Astrocyte (in vitro differentiated cells and primary cell): ENCODE results near the gene LDLRAD4. TPM values are rescaled to one million over a fixed set of nuclear protein-coding genes. Genes with fewer than 3 reads are reported as not detected.

Source experiments
- DNase-seq: peaks from one replicate; pipeline ENCODE4 v3.0.0-alpha.2; 2010; ENCODE audit warnings: low read depth
- FAIRE-seq: peaks from 2 replicates; lab custom pipeline; 2011; peaks lifted over from hg19 to GRCh38; lab: Jason Lieb, UNC
- H2AFZ ChIP-seq: 2 replicates; pipeline ENCODE4 v1.6.0; 2012; ENCODE audit warnings: low read depth, low read length, inconsistent platforms
- H3K27ac ChIP-seq: 2 replicates; pipeline ENCODE4 v1.5.1; 2011; ENCODE audit warnings: low read depth, low read length, inconsistent platforms
- H3K27me3 ChIP-seq: 2 replicates; pipeline ENCODE4 v1.6.0; 2011; ENCODE audit warnings: low read length, inconsistent platforms; ENCODE audit not compliant: insufficient read depth
- H3K36me3 ChIP-seq: 2 replicates; pipeline ENCODE4 v1.5.1; 2011; ENCODE audit warnings: low read length, inconsistent platforms; ENCODE audit not compliant: insufficient read depth
- H3K4me1 ChIP-seq: 2 replicates; pipeline ENCODE4 v1.5.1; 2011; ENCODE audit warnings: low read length, inconsistent platforms; ENCODE audit not compliant: insufficient read depth
- H3K4me2 ChIP-seq: 2 replicates; pipeline ENCODE4 v1.6.0; 2012; ENCODE audit warnings: low read length, inconsistent platforms
- H3K4me3 ChIP-seq: 2 replicates; pipeline ENCODE4 v1.5.1; 2011; ENCODE audit warnings: low read depth, mild to moderate bottlenecking, low read length, inconsistent platforms; ENCODE audit not compliant: insufficient read depth
- H3K79me2 ChIP-seq: 2 replicates; pipeline ENCODE4 v1.6.0; 2012; ENCODE audit warnings: mild to moderate bottlenecking, low read length, inconsistent platforms; ENCODE audit not compliant: insufficient read depth
- H3K9ac ChIP-seq: 2 replicates; pipeline ENCODE4 v1.6.0; 2012; ENCODE audit warnings: mild to moderate bottlenecking, low read length, inconsistent platforms
- H3K9me3 ChIP-seq: 2 replicates; pipeline ENCODE4 v1.5.1; 2012; ENCODE audit warnings: low read depth, mild to moderate bottlenecking, low read length, inconsistent platforms; ENCODE audit not compliant: insufficient read depth
- H4K20me1 ChIP-seq: 2 replicates; pipeline ENCODE4 v1.6.0; 2012; ENCODE audit warnings: low read length, inconsistent platforms; ENCODE audit not compliant: insufficient read depth
- H3K27ac Mint-ChIP-seq: one replicate; pipeline ENCODE4 v1.8.0; 2021; ENCODE audit warnings: mild to moderate bottlenecking, mixed read lengths; ENCODE audit not compliant: unreplicated experiment
- H3K27me3 Mint-ChIP-seq: one replicate; pipeline ENCODE4 v1.8.0; 2021; ENCODE audit warnings: low read depth, mixed read lengths; ENCODE audit not compliant: unreplicated experiment
- H3K36me3 Mint-ChIP-seq: one replicate; pipeline ENCODE4 v1.8.0; 2021; ENCODE audit warnings: low read depth, mixed read lengths; ENCODE audit not compliant: unreplicated experiment
- H3K4me1 Mint-ChIP-seq: one replicate; pipeline ENCODE4 v1.8.0; 2021; ENCODE audit warnings: low read depth, mixed read lengths; ENCODE audit not compliant: unreplicated experiment
- H3K4me3 Mint-ChIP-seq: one replicate; pipeline ENCODE4 v1.8.0; 2021; ENCODE audit warnings: mild to moderate bottlenecking, moderate library complexity, mixed read lengths; ENCODE audit not compliant: unreplicated experiment
- H3K9me3 Mint-ChIP-seq: one replicate; pipeline ENCODE4 v1.8.0; 2021; ENCODE audit warnings: mild to moderate bottlenecking, mixed read lengths; ENCODE audit not compliant: unreplicated experiment
- CTCF ChIP-seq: IDR thresholded peaks from 2 replicates; pipeline ENCODE4 v1.5.1; 2011; ENCODE audit warnings: low read depth, mild to moderate bottlenecking, inconsistent platforms, low read length, moderate library complexity; ENCODE audit not compliant: insufficient read depth
- EZH2 ChIP-seq: IDR thresholded peaks from 2 replicates; pipeline ENCODE4 v1.6.1; 2012; ENCODE audit warnings: mild to moderate bottlenecking, low read length, inconsistent platforms; ENCODE audit not compliant: insufficient read depth
- total RNA-seq: library from RNA; stranded (reverse); gene quantifications from 2 replicates; pipeline ENCODE4 v1.2.1, GENCODE V29; 2021

LDLRAD4 gene
- total RNA-seq, 1 donor from 2014 or later, result 26.0 TPM

DNA sequence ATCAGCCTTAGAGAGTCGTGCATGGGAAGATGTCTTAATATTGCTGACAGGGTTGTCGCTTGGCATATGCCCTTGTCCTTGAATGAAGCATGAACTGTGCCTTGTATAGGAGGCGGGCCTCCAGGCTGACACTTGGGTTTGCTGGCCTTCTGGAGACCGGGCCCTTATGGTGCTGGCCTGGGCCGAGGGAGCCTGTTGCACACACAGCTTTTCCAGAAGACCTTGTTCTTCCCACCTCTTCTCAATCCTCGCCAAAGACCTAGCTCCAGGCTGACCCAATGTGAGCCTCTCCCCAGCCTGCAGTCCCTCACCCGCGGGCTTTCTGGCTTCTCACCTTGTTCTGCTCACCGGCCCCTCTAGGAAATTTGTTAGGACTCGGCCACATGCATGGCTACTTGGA lies 308.7 kb downstream of the LDLRAD4 start:
- Histone ChIP-seq H3K4me2 (no peak overlapping the region), H3K9me3 (no peaks in the 10 kb centered on the region), H2AFZ (no peak overlapping the region), H3K79me2 (no peaks in the 10 kb centered on the region), H4K20me1 (no peaks in the 10 kb centered on the region), H3K27me3 (peaks cover 7% of the 10 kb centered on the region), H3K4me1 (no peaks in the 10 kb centered on the region), H3K9ac (no peak overlapping the region), H3K36me3 (no peaks in the 10 kb centered on the region), H3K27ac (no peak overlapping the region), H3K4me3 (no peak overlapping the region)
- Mint-ChIP-seq H3K27me3 (peaks cover 8% of the 10 kb centered on the region), H3K36me3 (peaks cover 7% of the 10 kb centered on the region), H3K9me3 (peaks cover 2% of the 10 kb centered on the region), H3K4me3 (no peak overlapping the region), H3K4me1 (peaks cover 8% of the 10 kb centered on the region), H3K27ac (no peak overlapping the region)
- FAIRE-seq, result no peak
- DNase-seq, result no peak
- TF ChIP-seq EZH2, result no peak
- TF ChIP-seq CTCF, result no peak

GRCh38 chr18:13527730-13528129 lies 309.2 kb downstream of the LDLRAD4 start:
- peaks cover 2% of the 10 kb centered on the region for H3K9me3 Mint-ChIP-seq
- H3K4me3 Mint-ChIP-seq, result no peak overlapping the region
- no peak overlapping the region for H3K9ac ChIP-seq
- H3K4me1 Mint-ChIP-seq, result peaks cover 8% of the 10 kb centered on the region
- peaks cover 7% of the 10 kb centered on the region for H3K36me3 Mint-ChIP-seq
- no peaks in the 10 kb centered on the region for H3K36me3 ChIP-seq
- no peaks in the 10 kb centered on the region for H4K20me1 ChIP-seq
- no peak overlapping the region for H3K27ac ChIP-seq
- DNase-seq (no peak), FAIRE-seq (no peak)
- H3K9me3 ChIP-seq, result no peaks in the 10 kb centered on the region
- H3K27me3 ChIP-seq, result peaks cover 8% of the 10 kb centered on the region
- no peak for TF ChIP-seq CTCF
- no peak for TF ChIP-seq EZH2
- H3K4me3 ChIP-seq, result no peak overlapping the region
- H2AFZ ChIP-seq, result no peak overlapping the region
- H3K4me2 ChIP-seq, result no peak overlapping the region
- no peaks in the 10 kb centered on the region for H3K4me1 ChIP-seq
- H3K27me3 Mint-ChIP-seq, result peaks cover 8% of the 10 kb centered on the region
- no peak overlapping the region for H3K27ac Mint-ChIP-seq
- H3K79me2 ChIP-seq, result no peaks in the 10 kb centered on the region

GRCh38 chr18:13528739-13529392 lies 310.3 kb downstream of the LDLRAD4 start:
- Mint-ChIP-seq H3K4me1 (peaks cover 8% of the 10 kb centered on the region), H3K27ac (no peak overlapping the region), H3K36me3 (peaks cover 7% of the 10 kb centered on the region), H3K4me3 (no peak overlapping the region), H3K9me3 (peaks cover 2% of the 10 kb centered on the region), H3K27me3 (peaks cover 8% of the 10 kb centered on the region)
- no peaks in the 10 kb centered on the region for H3K79me2 ChIP-seq
- TF ChIP-seq EZH2 (no peak), CTCF (no peak)
- FAIRE-seq (no peak), DNase-seq (no peak)
- peaks cover 14% of the 10 kb centered on the region for H3K27me3 ChIP-seq
- H3K4me3 ChIP-seq, result no peak overlapping the region
- no peak overlapping the region for H2AFZ ChIP-seq
- H3K4me1 ChIP-seq, result no peaks in the 10 kb centered on the region
- no peak overlapping the region for H3K27ac ChIP-seq
- H3K36me3 ChIP-seq, result no peaks in the 10 kb centered on the region
- H3K9ac ChIP-seq, result no peak overlapping the region
- no peak overlapping the region for H3K4me2 ChIP-seq
- H3K9me3 ChIP-seq, result no peaks in the 10 kb centered on the region
- H4K20me1 ChIP-seq, result no peaks in the 10 kb centered on the region
